Stimulated activated CD8-positive, alpha-beta memory T cell treated with anti-CD3 and anti-CD28 coated beads, Interleukin-12 subunit alpha, Interleukin-12 subunit beta, amount 100 ng/mL, for 24 hours (primary cell): ENCODE data around the gene TSC22D4.
"Not testable (repeated sequence)": the region's sequence is repeated elsewhere in the genome, so short reads cannot be mapped to it uniquely, and the experiment has no call there.

Experiments
- DNase-seq: peaks from one replicate; pipeline ENCODE4 v3.0.0-alpha.2; 2020; ENCODE audit errors: extremely low read depth

TSC22D4 gene

DNA sequence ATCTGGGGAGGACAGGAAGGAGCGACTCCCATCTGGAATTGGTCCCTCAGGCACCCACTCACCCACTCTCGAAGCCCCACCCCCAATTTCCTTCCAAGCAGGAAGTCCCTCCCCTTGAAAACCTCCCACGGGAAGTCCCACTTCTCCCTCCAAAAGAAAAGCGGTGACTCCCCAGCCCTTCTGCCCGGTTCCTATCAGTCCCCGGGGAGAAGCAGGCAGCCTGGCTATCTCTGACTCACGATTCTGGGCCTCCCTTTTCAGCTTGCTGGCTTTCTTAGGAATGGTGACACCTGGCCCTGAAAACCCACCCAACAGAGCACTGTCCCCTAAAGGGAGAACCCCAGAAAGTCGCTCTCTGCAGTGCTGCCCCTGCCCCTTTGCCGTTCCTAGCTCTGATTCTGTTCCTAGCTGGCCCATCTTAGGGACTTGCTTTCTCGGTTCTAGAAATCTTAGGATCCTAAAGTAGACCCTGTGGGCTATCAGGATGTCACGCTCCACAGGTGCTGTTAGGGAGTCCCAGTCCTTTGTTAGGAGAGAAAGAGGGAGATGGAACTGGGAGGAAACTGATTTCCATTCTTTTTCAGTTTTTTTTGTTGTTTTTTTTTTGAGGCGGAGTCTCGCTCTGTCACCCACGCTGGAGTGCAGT lies 6.0 kb downstream of the TSC22D4 start:
- no peak for DNase-seq

GRCh38 chr7:100472121-100472851 lies 6.7 kb downstream of the TSC22D4 start:
- no peak for DNase-seq

GRCh38 chr7:100471021-100471420 lies 8.0 kb downstream of the TSC22D4 start:
- no peak for DNase-seq

- DNase-seq = peak; percentile 53
Measured at GRCh38 chr7:100469227-100470044, 9.6 kb downstream of the TSC22D4 start.

GRCh38 chr7:100467638-100468373 lies 11.2 kb downstream of the TSC22D4 start:
- DNase-seq = no peak

- no peak for DNase-seq
Measured at GRCh38 chr7:100466653-100467605, 12.1 kb downstream of the TSC22D4 start.

DNA sequence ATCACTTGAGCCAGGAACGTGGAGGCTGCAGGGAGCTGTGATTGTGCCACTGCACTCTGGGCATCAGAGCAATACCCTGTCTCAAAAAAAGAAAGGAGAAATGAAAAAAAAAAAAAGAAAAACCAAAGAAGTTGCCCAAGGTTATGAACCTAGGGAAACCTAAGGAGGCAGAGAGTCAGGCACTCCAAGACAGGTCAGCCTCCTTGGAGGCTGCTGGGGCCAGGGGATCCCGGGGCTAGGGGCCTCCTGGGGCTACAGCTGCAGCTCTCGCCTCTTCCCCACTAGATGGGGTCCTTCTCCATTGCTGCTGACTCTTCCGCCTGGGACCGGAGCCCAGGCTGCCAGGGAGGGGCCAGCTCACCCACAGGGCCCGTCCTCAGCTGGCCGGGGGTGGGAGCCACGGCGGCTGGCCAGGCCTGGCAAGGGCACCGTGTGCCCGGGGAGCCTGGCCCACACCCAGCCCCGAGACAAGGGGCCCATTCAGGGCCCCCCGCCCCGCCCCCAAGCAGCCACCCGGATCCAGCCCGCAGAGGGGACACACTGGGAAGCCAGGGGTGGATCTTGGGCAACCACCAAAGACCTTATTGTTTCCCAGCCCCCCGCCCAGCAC lies 13.2 kb downstream of the TSC22D4 start:
- no peak for DNase-seq

DNA sequence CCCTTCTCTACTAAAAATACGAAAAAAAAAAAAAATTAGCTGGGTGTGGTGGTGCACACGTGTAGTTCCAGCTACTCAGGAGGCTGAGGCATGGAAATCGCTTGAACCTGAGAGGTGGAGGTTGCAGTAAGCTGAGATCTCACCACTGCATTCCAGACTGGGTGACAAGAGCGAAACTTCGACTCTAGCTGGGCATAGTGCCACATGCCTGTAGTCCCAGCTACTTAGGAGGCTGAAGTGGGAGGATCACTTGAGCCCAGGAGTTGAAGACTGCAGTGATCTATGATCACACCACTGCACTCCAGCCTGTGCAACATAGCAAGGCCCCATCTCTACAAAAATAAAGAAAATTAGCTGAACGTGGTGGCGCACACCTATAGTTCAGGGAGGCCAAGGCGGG lies 13.7 kb downstream of the TSC22D4 start:
- DNase-seq = no peak

- no peak for DNase-seq
Measured at GRCh38 chr7:100464791-100465190, 14.2 kb downstream of the TSC22D4 start.

GRCh38 chr7:100464210-100464660 lies 14.8 kb downstream of the TSC22D4 start, which contains the start of gene SPACDR:
Gene SPACDR (minus strand): TSS chr7:100464260. CDS start chr7:100464025, 235 bp downstream.
- no peak for DNase-seq

DNA sequence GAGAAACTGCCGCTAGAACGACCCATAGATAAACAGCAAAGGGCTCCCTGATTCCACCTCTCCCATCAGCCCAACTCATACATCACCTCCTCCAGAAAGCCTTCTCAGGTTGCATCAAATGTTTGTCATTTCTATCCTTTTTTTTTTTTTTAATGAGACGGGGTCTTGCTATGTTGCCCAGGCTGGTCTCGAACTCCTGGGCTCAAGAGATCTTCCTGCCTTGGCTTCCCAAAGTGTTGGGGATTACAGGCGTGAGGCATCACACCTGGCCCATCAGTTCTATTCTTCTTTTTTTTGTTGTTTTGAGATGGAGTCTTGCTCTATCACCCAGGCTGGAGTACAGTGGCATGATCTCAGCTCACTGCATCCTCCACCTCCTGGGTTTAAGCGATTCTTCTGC lies 22.0 kb downstream of the TSC22D4 start:
- no peak for DNase-seq

DNA sequence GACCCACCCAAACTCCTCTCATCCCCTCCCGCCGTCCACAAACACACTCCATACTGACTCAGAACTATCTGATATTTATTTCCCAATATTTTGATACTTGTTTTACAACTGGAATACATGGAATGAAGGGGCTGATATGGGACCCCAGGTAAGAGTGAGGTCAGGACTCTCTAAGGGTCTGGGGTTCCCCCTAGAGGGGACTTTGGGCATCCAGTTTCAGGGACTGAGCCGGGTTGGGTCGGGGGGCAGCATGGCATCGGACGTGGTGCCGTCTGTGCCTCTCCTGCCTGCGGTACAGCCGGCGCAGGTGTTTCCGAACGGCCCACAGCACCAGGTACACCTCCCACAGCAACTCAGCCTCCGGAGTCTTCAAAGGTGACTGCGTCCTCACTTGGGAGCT lies 22.5 kb downstream of the TSC22D4 start:
- no peak for DNase-seq

DNA sequence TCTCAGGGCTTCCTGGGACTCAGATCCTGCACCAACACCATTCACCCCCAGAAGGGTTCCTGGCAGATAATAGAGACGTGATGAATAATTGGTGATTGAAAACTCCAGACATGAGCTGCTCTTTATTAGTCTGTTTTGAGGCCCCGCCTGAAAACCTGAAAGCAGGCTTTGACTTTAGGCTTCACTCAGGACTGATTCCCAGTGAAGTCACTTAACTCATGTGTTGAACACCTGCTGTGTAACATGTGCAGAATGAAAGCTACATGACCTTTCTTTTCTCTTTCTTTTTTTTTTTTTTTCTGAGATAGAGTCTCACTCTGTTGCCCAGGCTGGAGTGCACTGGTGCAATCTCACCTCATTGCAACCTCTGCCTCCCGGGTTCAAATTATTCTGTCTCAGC lies 23.8 kb downstream of the TSC22D4 start:
- DNase-seq = no peak

- not testable (repeated sequence) for DNase-seq
Measured at GRCh38 chr7:100453854-100454253, 25.2 kb downstream of the TSC22D4 start.

- no peak for DNase-seq
Measured at GRCh38 chr7:100452513-100452912, 26.5 kb downstream of the TSC22D4 start.

DNA sequence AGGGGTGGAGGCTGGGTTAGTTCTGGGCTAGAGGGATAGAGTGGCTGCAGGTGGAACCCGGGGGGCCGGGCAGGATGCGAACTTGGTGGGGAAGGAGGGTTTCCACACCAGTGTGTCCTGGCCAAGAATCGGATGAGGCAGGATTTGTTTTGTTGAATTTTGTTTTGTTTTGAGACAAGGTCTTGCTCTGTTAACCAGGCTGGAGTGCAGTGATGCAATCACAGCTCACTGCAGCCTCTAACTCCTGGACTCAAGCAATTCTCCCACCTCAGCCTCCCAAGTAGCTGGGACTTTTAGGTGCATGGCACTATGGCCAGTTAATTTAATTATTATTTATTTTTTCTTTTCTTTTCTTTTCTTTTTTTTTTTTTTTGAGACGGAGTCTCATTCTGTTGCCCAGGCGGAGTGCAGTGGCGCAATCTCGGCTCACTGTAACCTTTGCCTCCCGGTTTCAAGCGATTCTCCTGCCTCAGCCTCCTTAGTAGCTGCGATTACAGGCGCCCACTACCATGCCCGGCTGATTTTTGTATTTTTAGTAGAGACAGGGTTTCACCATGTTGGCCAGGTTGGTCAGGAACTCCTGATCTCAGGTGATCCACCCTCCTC lies 29.7 kb downstream of the TSC22D4 start:
- no peak for DNase-seq

GRCh38 chr7:100447363-100447762 lies 31.7 kb downstream of the TSC22D4 start:
- not testable (repeated sequence) for DNase-seq

- DNase-seq = no peak
Measured at GRCh38 chr7:100446040-100446439, 33.0 kb downstream of the TSC22D4 start.
